Endodermal cell (in vitro differentiated cells): ENCODE data around the gene ARHGAP27. TPM values are rescaled to one million over a fixed set of nuclear protein-coding genes. Genes with fewer than 3 reads are reported as not detected.

Experiments
- DNase-seq: peaks from one replicate; pipeline ENCODE4 v3.0.0-alpha.2; 2017
- H3K27ac ChIP-seq: 2 replicates; pipeline ENCODE4 v1.5.1; 2013; ENCODE audit warnings: mild to moderate bottlenecking, low read depth, low read length, moderate library complexity
- H3K27me3 ChIP-seq: 2 replicates; pipeline ENCODE4 v1.6.1; 2013; ENCODE audit warnings: mild to moderate bottlenecking, low read length, moderate library complexity; ENCODE audit not compliant: insufficient read depth, control insufficient read depth, poor library complexity, severe bottlenecking
- H3K36me3 ChIP-seq: 2 replicates; pipeline ENCODE4 v1.7.0; 2013; ENCODE audit warnings: mild to moderate bottlenecking, low read length, moderate library complexity; ENCODE audit not compliant: control insufficient read depth, insufficient read depth
- H3K4me1 ChIP-seq: one replicate; pipeline ENCODE4 v1.7.0; 2013; ENCODE audit warnings: low read length; ENCODE audit not compliant: control insufficient read depth, insufficient read depth
- H3K4me3 ChIP-seq: 2 replicates; pipeline ENCODE4 v1.5.1; 2013; ENCODE audit warnings: mild to moderate bottlenecking, low read length, moderate library complexity
- H3K9ac ChIP-seq: 2 replicates; pipeline ENCODE4 v1.6.1; 2013; ENCODE audit warnings: mild to moderate bottlenecking, low read length, moderate library complexity; ENCODE audit not compliant: poor library complexity, severe bottlenecking; ENCODE audit errors: extremely low read depth
- H3K9me3 ChIP-seq: 2 replicates; pipeline ENCODE4 v1.6.1; 2013; ENCODE audit warnings: mild to moderate bottlenecking, low read length, moderate library complexity; ENCODE audit not compliant: control insufficient read depth
- H3K27ac Mint-ChIP-seq: 2 replicates; pipeline ENCODE4 v1.8.0; 2020; ENCODE audit warnings: mixed read lengths
- H3K27me3 Mint-ChIP-seq: 2 replicates; pipeline ENCODE4 v1.8.0; 2021; ENCODE audit warnings: mild to moderate bottlenecking, mixed read lengths; ENCODE audit not compliant: insufficient read depth
- H3K36me3 Mint-ChIP-seq: 2 replicates; pipeline ENCODE4 v1.8.0; 2020; ENCODE audit warnings: low read depth, mixed read lengths
- H3K4me1 Mint-ChIP-seq: 2 replicates; pipeline ENCODE4 v1.8.0; 2020; ENCODE audit warnings: mixed read lengths
- H3K4me3 Mint-ChIP-seq: 2 replicates; pipeline ENCODE4 v1.8.0; 2020; ENCODE audit warnings: mild to moderate bottlenecking, moderate library complexity, mixed read lengths
- H3K9me3 Mint-ChIP-seq: 2 replicates; pipeline ENCODE4 v1.8.0; 2020; ENCODE audit warnings: mild to moderate bottlenecking, mixed read lengths
- WGBS, 2 experiments: methylation state at CpG; one replicate each; pipeline versions ENCODE4 v1.1.5 to v1.1.7; 2013; ENCODE audit warnings: missing lambda C conversion rate in 2 of 2, mixed read lengths in 1 of 2; ENCODE audit not compliant: insufficient coverage in 1 of 2, insufficient read length in 1 of 2; 5-methylcytosine and 5-hydroxymethylcytosine counted together
- total RNA-seq, 2 donors: library from RNA; stranded (reverse); fragmentation: NEBNext Ultra II Directional in 1 of 2; extraction: Animal tissue kit (Norgen Biotek cat#: 25700) in 1 of 2; gene quantifications; 2 replicates in 1 of 2; 3 replicates in 1 of 2; pipeline ENCODE4 v1.2.1, GENCODE V29; 2021
- TF ChIP-seq, protein P1 (sequence below): fragments of 200-600 bp; sonication (generic); conservative IDR thresholded peaks from 2 replicates; pipeline ENCODE4 v1.5.0; 2021; ENCODE audit warnings: antibody characterized with exemption, mild to moderate bottlenecking

Gene ARHGAP27
- total RNA-seq, 2 donors from 2014 or later: 16.4 to 20.6 TPM

DNA sequence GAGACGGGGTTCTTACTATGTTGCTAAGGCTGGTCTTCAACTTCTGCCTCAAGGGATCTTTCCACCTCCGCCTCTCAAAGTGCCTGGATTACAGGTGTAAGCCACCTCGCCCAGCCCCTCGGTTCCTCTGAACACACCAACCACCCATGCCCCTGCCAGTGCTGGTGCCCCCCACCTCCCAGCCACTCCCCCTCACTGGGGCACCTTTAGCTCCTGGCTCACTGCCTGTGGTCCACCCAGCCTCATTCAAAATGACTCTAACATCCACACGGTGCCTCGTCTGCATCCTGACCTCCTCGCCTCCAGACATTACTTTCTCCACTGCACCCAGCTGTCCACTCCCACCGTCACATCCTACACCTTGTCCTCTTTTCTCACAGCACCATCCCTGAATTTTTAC is 55.3 kb downstream of the ARHGAP27 start:
- Histone ChIP-seq H3K9me3 (no peaks in the 10 kb centered on the region), H3K4me1 (no peaks in the 10 kb centered on the region), H3K27ac (no peak overlapping the region), H3K27me3 (no peaks in the 10 kb centered on the region), H3K9ac (no peak overlapping the region), H3K36me3 (no peaks in the 10 kb centered on the region), H3K4me3 (no peak overlapping the region)
- Mint-ChIP-seq H3K36me3 (no peaks in the 10 kb centered on the region), H3K9me3 (no peaks in the 10 kb centered on the region), H3K4me1 (peaks cover 16% of the 10 kb centered on the region), H3K27ac (no peak overlapping the region), H3K27me3 (peaks cover 17% of the 10 kb centered on the region), H3K4me3 (no peak overlapping the region)
- TF ChIP-seq, protein P1, sequence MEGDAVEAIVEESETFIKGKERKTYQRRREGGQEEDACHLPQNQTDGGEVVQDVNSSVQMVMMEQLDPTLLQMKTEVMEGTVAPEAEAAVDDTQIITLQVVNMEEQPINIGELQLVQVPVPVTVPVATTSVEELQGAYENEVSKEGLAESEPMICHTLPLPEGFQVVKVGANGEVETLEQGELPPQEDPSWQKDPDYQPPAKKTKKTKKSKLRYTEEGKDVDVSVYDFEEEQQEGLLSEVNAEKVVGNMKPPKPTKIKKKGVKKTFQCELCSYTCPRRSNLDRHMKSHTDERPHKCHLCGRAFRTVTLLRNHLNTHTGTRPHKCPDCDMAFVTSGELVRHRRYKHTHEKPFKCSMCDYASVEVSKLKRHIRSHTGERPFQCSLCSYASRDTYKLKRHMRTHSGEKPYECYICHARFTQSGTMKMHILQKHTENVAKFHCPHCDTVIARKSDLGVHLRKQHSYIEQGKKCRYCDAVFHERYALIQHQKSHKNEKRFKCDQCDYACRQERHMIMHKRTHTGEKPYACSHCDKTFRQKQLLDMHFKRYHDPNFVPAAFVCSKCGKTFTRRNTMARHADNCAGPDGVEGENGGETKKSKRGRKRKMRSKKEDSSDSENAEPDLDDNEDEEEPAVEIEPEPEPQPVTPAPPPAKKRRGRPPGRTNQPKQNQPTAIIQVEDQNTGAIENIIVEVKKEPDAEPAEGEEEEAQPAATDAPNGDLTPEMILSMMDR: no peak
- WGBS, 2 experiments: 93 to 96% methylated on average over 6 to 8 of the region's 8 CpGs
- no peak for DNase-seq

DNA sequence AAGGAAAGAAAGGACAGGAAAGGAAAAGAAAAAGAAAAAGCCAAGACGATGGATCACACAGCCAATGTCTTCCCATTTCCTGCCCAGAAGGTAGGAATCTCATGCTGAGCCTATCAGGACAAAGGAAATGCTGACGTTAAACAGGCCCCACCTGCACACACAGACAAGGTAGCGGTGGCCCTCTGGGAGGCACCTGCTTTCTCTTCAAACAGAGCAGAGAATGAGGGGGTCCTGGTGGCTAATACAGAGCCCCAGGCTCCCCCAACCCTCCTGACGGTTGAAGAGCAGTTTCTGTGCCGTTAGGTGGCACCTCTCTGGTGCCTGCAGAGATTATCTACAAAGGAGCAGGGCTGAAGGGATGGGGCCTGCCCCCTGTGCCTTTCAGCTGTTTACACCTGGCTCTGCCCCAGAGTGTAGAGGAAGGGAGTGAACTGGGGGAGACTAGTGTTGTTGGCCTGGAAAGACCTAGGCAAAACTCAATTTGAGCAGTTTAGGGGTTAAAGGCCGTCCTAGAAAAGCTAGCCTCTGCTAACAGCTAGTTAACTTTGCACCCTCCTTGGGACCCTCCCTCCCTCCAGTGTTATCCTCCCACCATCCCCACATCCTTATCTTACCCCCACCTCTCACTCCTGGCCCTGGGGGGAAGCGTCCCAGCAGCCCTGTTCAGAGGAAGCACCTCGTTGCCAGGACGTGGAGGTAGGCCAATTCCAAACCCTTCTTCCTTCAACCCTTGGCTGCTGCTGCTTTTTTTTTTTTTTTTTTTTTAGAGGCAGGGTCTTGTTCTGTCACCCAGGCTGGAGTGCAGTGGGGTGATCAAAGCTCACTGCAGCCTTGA is 56.3 kb downstream of the ARHGAP27 start:
- H3K9me3 Mint-ChIP-seq: no peaks in the 10 kb centered on the region
- TF ChIP-seq, protein P1: no peak
- H3K36me3 Mint-ChIP-seq: no peaks in the 10 kb centered on the region
- no peaks in the 10 kb centered on the region for H3K27me3 ChIP-seq
- no peaks in the 10 kb centered on the region for H3K9me3 ChIP-seq
- no peaks in the 10 kb centered on the region for H3K36me3 ChIP-seq
- no peak overlapping the region for H3K27ac ChIP-seq
- H3K27ac Mint-ChIP-seq: peak overlapping the region; percentile 10
- WGBS, 2 experiments: 78 to 100% methylated on average over 2 to 9 of the region's 9 CpGs
- H3K27me3 Mint-ChIP-seq: peaks cover 17% of the 10 kb centered on the region
- H3K4me1 Mint-ChIP-seq: peaks cover 22% of the 10 kb centered on the region
- H3K4me1 ChIP-seq: peaks cover 4% of the 10 kb centered on the region
- DNase-seq: peak; percentile 75
- no peak overlapping the region for H3K4me3 ChIP-seq
- no peak overlapping the region for H3K4me3 Mint-ChIP-seq
- no peak overlapping the region for H3K9ac ChIP-seq

GRCh38 chr17:45374501-45374900 is 58.2 kb downstream of the ARHGAP27 start:
- Mint-ChIP-seq H3K27ac (no peak overlapping the region), H3K9me3 (no peaks in the 10 kb centered on the region), H3K36me3 (no peaks in the 10 kb centered on the region), H3K27me3 (peaks cover 17% of the 10 kb centered on the region), H3K4me3 (no peak overlapping the region), H3K4me1 (peaks cover 22% of the 10 kb centered on the region)
- TF ChIP-seq, protein P1: no peak
- Histone ChIP-seq H3K36me3 (no peaks in the 10 kb centered on the region), H3K4me3 (no peak overlapping the region), H3K27ac (no peak overlapping the region), H3K27me3 (no peaks in the 10 kb centered on the region), H3K9ac (no peak overlapping the region), H3K4me1 (peaks cover 4% of the 10 kb centered on the region), H3K9me3 (no peaks in the 10 kb centered on the region)
- DNase-seq: peak; percentile 30
- 91 to 98% methylated on average over 3 to 5 of the region's 6 CpGs for WGBS, 2 experiments
